Central memory CD4-positive, alpha-beta T cell (primary cell): ENCODE data around the gene RAI14.
"Not testable (repeated sequence)": the region's sequence is repeated elsewhere in the genome, so short reads cannot be mapped to it uniquely, and the experiment has no call there.

Experiments used
- DNase-seq: peaks from one replicate; pipeline ENCODE4 v3.0.0; 2022

Gene RAI14

DNA sequence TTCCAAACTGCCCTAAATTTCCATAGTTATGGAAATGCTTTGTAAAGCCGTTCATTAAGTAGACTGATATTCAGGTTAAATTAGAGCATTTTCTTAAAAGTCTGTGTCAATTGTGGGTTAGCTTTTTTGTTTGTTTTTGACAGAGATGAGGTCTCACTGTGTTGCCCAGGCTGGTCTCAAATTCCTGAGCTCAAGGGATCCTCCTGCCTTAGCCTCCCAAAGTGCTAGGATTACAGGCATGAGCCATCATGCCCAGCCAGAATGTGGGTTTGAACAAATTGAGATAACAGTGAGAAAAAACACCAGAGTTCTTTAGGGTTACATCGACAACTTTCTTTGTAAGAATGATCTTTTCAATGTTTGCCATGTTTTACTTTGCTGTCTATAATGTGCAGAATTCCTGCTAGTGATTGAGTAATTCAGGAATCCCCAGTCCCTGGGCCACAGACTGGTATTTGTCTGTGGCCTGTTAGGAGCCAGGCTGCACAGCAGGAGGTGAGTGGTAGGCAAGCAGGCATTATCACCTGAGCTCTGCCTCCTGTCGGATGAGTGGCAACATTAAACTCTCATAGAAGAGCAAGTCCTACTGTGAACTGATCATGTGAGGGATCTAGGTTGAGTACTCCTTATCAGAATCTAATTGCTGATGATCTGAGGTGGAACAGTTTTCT lies 80.5 kb downstream of the RAI14 start:
- DNase-seq: no peak

GRCh38 chr5:34737731-34738130 lies 81.6 kb downstream of the RAI14 start:
- DNase-seq: no peak

DNA sequence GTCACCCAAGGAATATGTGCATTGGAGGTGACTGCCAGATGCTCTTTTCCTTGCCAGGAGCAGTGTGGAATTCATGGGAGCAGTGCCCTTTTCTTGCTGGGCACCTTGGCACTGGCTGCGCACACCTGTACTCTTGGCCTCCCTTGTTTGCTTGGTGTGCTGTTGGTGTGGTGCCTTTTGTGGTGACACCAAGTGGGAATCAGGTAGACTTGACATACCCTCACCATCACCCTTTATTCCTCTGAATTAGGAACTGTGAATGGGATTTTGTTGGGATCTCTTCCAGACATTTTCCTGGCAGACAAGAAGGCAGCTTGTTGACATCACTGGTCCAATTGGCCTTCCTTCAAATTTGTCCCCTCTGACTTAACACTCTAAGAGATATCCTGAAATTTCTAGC lies 82.3 kb downstream of the RAI14 start:
- no peak for DNase-seq

GRCh38 chr5:34740389-34740806 lies 84.3 kb downstream of the RAI14 start:
- DNase-seq: no peak

GRCh38 chr5:34742061-34742460 lies 85.9 kb downstream of the RAI14 start:
- DNase-seq: no peak

GRCh38 chr5:34743878-34744277 lies 87.8 kb downstream of the RAI14 start:
- DNase-seq: no peak

DNA sequence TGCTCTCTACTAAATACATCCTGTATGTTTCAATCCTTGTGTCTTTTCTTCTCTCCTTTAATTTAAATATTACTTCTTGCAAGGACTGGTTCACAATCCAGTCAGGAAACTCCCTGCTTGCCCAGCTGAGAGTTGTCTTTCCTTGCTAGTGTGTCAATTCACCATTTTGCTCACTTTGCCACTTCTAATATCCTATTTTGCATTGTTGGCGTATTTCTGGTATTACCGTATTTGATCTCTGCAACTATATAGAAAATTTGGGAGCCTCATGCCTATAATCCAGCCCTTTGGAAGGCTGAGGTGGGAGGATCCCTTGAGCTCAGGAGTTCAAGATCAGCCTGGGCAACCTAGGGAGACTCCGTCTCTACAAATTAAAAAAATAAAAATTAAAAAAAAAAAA lies 92.3 kb downstream of the RAI14 start:
- DNase-seq: no peak

DNA sequence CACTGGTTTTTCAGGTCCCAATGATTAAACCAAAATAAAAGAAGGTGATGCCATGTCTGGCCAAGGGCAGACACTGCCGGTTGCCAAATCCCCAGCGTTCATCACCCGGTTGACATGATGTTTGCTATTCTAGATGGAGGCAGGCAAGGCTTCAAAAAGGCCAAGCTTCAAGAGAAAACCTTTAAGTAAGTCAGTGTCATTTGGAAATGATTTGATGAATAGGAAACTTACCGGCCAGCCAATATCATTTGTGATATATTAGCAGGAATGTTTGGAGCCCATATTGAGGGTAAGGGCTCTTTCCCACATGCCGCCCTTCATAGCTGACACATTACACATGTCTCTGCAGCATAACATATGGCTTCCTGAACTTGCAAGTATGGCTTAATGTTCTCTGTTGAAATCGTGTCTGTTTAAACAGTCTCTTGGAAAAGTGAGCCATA lies 93.3 kb downstream of the RAI14 start:
- no peak for DNase-seq

GRCh38 chr5:34750206-34750605 lies 94.1 kb downstream of the RAI14 start:
- no peak for DNase-seq

DNA sequence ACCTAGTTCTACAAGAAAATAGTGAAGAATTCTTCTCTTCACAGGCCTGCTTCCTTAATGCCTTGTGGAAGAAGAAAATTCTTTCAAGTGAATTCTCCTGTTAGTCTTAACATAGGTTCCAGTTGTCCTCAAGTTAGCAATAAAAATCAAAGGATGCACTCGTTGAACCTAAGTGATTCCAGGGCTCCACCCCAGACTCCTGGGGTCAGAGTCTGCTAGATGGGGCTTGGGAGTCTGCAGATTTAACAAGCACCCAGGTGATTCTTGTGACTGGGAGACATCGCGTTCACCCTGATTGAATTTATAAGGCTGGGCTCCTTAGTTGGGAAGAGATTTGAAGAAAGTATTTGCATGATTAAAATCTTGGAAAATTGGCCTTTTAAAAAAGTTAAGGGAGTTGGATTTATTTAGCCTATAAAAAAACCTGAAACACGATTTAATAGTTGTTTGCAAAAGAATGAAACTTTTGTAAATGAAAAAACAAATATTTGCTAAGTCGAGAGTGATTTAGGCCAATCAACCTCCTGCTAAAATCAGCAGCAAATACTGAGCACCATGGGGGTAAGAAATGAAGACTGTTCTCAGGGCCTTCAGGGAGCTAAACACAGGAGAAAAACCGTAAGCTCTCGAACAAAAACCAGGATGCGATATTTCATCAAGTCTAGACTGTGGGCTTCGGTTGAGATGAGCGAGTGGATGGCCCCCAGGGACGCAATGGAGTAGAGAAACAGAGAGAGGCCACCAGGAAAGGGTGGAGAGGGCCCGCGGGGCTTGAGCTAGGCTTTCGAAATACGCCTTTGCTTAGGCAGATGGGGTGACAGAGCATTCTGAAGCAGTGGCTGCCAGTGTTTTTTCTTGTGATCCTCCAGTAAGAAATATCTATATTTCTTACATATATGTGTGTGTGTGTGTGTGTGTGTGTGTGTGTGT lies 95.9 kb downstream of the RAI14 start:
- DNase-seq: no peak

- DNase-seq: not testable (repeated sequence)
These were observed 97.1 kb downstream of the RAI14 start for GRCh38 chr5:34753236-34753635.

DNA sequence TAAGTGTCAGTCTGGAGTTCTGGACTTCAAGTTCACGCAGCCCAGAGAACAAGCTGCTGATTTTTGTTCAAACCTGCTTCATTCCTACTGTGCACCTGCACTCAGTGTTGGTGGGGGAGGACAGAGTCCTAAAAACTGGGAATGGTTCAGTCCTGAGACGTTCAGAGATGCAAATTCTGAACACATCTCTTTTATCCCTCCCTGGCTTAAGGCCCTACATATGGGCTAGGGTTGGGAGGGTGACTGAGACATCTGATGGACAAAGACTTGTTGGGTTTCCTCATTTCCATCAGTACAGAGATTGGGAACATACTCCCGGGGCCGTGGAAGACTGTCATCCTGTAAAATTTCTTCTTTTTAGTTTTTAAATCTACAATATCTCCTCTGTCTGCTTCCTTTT lies 99.8 kb downstream of the RAI14 start:
- no peak for DNase-seq

GRCh38 chr5:34756781-34757624 lies 100.9 kb downstream of the RAI14 start:
- no peak for DNase-seq

DNA sequence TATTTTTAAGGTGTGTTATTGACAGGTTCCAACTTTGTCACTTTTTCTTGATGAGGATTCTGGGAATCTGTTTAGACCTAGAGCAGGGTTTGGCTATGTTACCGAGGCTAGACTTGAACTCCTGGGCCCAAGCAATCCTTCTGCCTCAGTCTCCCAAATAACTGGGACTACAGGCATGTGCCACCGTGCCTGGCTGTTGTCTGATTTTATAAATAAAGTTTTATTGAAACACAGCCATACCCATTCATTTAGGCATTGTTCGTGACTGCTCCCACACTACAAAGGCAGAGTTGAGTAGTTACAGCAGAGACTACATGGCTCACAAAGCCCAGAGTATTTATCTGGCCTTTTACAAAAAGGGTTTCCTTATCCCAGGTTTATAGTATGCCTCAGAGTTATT lies 102.4 kb downstream of the RAI14 start:
- DNase-seq: no peak

DNA sequence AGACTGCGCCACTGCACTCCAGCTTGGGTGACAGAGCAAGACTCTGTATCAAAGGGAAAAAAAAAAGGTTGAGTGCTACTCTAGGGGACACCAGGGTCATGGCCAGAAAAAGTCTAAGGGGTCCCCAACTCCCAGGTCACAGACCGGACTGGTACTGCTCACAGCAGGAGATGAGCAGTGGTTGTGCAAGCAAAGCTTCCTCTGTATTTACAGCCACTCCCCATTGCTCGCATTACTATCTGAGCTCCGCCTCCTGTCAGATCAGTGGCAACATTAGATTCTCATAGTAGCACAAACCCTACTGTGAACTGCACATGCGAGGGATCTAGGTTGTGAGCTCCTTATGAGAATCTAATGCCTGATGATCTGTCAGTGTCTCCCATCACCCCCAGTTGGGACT lies 103.1 kb downstream of the RAI14 start:
- not testable (repeated sequence) for DNase-seq

DNA sequence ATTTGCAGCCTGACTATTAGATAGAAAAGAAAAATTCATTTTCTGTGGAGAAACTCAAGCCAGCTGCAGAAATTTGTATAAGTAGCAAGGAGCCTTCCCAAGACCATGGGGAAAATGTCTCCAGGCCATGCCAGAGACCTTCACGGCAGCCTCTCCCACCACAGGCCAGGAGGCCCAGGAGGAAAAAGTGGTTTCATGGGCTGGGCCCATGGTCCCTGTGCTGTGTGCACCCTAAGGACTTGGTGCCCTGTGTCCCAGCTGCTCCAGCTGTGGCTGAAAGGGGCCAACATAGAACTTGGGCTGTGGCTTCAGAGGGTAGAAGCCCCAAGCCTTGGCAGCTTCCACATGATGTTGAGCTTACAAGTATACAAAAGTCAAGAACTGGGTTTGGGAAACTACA lies 109.5 kb downstream of the RAI14 start:
- no peak for DNase-seq

DNA sequence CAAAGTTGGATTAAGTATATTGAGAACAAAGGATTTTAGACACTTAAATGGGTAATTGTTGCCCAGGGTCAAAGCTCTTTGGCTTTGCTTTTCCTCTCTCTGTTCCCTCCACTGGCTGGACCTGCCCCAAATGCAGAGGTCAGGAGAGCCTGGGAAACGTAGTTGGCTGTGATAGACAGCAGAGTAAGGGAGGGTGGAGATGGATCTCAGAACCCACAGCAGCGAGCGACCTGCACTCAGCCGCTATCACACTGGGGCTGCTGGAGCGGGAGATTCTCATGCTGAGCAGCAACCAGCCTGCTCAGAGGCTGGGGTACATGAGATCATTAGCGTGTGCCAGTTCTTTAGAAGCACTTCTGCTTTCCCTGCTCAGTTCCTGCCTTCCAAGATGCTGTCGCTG lies 111.1 kb downstream of the RAI14 start:
- DNase-seq: no peak

GRCh38 chr5:34770486-34770885 lies 114.4 kb downstream of the RAI14 start:
- no peak for DNase-seq

DNA sequence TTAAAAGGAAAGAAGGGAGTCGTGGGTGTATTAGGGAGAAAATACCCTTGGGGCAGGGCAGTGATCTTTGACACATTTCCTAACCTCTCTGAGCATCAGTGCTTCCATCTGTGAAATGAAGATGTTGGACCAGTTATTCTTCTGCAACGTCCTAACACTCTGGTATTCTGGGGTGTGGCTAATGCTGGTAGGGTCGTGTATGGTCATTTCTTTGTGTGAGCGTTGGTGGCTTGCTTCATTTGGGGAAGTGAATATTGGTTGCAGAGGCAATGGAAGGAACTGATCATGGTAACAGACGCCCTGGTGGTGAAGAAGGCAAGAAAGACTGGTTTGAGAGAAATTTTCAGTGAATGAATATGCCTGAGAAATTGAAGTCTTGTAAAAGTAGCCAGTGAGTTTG lies 114.9 kb downstream of the RAI14 start:
- no peak for DNase-seq

DNA sequence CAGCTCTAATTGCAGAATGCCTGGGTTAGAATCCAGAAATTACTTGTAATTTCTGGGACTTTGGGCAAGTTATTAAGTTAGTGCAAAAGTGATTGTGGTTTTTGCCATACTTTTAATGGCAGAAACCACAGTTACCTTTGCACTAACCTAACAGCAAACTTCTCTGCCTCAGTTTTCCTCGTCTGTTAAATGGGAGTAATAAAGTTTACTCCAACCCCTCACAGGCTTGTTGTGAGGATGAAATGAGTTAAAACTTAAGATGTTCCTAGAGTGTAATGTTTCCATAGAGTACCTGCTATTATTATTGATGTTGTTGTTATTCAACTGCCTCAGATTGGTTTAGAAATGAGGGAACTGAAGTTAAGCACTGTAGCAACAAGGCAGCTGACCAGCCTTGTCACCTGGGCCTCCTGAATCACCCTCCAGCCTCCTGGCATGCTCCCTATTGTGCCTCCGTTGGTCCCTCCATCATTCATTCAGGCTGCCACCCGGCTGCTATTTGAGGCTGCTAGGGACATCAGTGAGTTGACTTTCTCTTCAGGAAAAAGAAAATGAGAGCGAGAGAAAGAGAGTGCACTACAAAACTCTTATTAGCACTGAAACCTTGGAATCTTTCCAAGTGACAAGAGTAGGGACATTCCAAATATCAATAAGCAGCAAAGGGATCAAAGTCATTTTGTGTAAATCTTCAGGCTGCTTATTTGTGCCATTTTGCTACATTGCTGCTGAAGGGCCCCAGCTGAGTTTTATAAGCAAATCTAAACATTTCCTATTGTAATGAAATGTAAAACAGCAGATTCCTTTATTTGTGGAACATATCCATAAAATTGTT lies 116.4 kb downstream of the RAI14 start:
- DNase-seq: no peak

DNA sequence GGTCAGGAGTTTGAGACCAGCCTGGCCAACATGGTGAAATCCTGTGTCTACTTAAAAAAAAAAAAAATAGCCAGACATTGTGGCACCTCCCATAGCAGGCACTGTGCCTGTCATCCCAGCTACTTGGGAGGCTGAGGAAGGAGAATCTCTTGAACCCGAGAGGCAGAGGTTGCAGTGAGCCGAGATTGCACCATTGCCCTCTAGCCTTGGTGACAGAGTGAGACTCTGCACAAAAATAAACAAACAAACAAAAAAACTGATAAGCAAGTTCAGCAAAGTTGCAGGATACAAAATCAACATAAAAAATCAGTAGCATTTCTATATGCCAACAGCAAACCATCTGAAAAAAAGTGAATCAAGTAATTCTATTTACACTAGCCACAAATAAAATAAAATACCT lies 118.0 kb downstream of the RAI14 start:
- no peak for DNase-seq

DNA sequence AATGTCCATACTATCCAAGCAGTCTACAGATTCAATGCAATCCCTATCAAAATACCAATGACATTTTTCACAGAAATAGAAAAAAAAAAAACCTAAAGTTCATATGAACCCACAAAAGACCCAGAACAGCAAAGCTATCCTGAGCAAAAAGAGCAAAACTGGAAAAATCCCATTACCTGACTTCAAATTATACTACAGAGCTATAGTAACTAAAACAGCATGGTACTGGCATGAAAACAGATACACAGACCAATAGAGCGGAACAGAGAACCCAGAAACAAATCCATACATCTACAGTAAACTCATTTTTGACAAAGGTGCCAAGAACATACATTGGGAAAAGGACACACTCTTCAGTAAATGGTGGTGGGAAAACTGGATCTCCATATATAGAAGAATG lies 118.5 kb downstream of the RAI14 start:
- not testable (repeated sequence) for DNase-seq
